Mesothelial cell of epicardium (in vitro differentiated cells): ENCODE data around the gene ZFP57. TPM values are rescaled to one million over a fixed set of nuclear protein-coding genes. Genes with fewer than 3 reads are reported as not detected.

Experiments used
- DNase-seq, 2 experiments: peaks; one replicate each; pipeline ENCODE4 v3.0.0; 2021; ENCODE audit warnings: low spot score in 2 of 2; ENCODE audit not compliant: unreplicated experiment in 2 of 2
- H3K27ac Mint-ChIP-seq: 2 replicates; pipeline ENCODE4 v1.8.0; 2021; ENCODE audit warnings: mixed read lengths
- H3K27me3 Mint-ChIP-seq: 2 replicates; pipeline ENCODE4 v1.8.0; 2021; ENCODE audit warnings: low read depth, mixed read lengths
- H3K36me3 Mint-ChIP-seq: 2 replicates; pipeline ENCODE4 v1.8.0; 2021; ENCODE audit warnings: mixed read lengths
- H3K4me1 Mint-ChIP-seq: 2 replicates; pipeline ENCODE4 v1.8.0; 2021; ENCODE audit warnings: mixed read lengths
- H3K4me3 Mint-ChIP-seq: 2 replicates; pipeline ENCODE4 v1.8.0; 2021; ENCODE audit warnings: mild to moderate bottlenecking, moderate library complexity, mixed read lengths
- H3K9me3 Mint-ChIP-seq: 2 replicates; pipeline ENCODE4 v1.8.0; 2021; ENCODE audit warnings: mixed read lengths
- CTCF ChIP-seq: fragments of 200-600 bp; sonication (generic); IDR thresholded peaks from one replicate; pipeline ENCODE4 v1.5.0; 2021; ENCODE audit warnings: antibody characterized with exemption; ENCODE audit not compliant: unreplicated experiment
- total RNA-seq: library from RNA; stranded (reverse); gene quantifications from 3 replicates; pipeline ENCODE4 v1.2.1, GENCODE V29; 2021

The ZFP57 gene
- total RNA-seq, 1 donor from 2014 or later, result 0.11 TPM

GRCh38 chr6:29632789-29633533 lies 48.0 kb downstream of the ZFP57 start, which contains the start of gene GABBR1:
Gene GABBR1 (minus strand): TSS chr6:29633183. CDS start chr6:29632385, 798 bp downstream.
- peaks cover 41% of the 10 kb centered on the region for H3K4me1 Mint-ChIP-seq
- H3K4me3 Mint-ChIP-seq, result peak within 1 kb of the TSS; percentile 91
- H3K36me3 Mint-ChIP-seq, result peaks cover 2% of the 10 kb centered on the region
- H3K27me3 Mint-ChIP-seq, result peaks cover 7% of the 10 kb centered on the region
- TF ChIP-seq CTCF, result no peak
- peak within 1 kb of the TSS; percentile 77 for H3K27ac Mint-ChIP-seq
- DNase-seq, result peak; percentile 86 to 87
- no peaks in the 10 kb centered on the region for H3K9me3 Mint-ChIP-seq

DNA sequence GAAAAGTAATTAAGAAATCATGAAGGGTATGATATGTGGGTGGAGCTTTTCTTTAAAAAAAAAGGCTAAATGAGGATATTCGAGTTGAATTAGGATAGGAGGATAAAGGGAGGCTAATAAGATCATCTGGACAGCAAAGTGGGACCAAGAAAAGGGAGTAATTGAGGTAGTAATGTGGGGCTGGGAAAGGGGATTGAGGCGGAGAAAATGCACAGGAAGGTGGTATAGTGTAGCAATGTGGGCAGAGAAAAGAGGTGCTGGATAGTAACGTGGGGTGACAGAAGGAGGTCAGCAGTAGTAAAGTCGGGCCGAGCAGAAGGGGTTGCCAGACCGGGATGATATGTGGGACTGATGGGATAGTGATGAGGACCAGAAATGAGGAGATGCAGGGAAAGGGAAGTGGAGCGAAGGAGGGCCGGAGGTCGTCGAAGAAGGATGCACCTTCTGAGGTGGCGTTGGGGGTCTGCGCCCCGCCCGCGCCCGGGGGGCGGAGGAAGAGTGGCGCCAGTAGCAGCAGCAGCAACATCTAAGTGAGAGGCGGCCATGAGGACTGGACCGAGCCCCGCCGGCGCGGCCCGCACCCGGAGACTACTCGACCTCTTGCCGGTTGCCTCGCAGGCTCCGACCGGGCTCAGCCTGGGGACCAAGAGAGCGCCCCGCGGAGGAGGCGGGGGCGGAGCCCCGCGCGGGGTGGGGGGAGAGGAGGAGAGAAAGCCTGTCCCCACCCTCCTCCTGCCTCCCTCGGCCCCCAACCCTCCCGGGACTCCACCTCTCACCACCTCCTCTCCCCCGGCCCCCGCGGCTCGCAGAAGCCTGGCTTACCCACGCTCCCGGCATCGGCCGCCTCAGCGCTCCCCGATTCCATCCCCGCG lies 48.9 kb downstream of the ZFP57 start:
- Mint-ChIP-seq H3K9me3 (no peaks in the 10 kb centered on the region), H3K36me3 (peaks cover 2% of the 10 kb centered on the region), H3K4me3 (peak overlapping the region; percentile 72), H3K27me3 (peaks cover 5% of the 10 kb centered on the region), H3K4me1 (peaks cover 42% of the 10 kb centered on the region), H3K27ac (peak overlapping the region; percentile 2)
- peak; percentile 53 to 71 for DNase-seq
- TF ChIP-seq CTCF, result no peak

DNA sequence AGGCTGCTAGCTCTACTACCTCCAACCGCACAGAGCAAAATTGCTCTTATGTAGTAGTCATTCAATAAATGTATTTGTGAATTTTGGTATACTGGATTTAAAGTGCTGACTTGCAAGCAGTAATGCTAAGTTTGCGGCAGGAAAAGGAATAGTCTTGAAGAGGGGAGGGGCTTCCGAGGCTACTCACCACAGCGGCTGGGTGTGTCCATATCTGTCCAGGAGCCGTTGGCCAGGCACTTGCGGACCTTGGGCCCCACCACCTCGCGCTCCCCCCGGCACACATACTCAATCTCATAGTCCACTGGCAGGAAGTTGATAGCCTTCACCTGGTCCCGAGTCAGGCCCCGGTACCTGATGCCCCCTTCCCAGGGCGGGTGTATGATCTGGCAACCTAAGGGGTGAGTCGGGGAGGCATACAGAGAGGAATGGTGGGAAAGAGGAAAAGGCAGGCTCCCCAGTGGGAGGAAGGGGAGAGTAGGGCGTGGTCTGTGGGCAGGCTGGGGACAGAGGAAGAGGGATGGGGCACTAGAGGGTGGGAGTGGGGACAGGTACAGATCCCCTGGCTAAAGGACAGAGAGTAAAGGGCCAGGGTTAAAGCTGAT lies 49.6 kb downstream of the ZFP57 start:
- Mint-ChIP-seq H3K9me3 (no peaks in the 10 kb centered on the region), H3K27me3 (peaks cover 5% of the 10 kb centered on the region), H3K4me1 (peaks cover 48% of the 10 kb centered on the region), H3K4me3 (peak overlapping the region; percentile 72), H3K36me3 (peaks cover 2% of the 10 kb centered on the region), H3K27ac (no peak overlapping the region)
- no peak for DNase-seq
- TF ChIP-seq CTCF, result no peak

DNA sequence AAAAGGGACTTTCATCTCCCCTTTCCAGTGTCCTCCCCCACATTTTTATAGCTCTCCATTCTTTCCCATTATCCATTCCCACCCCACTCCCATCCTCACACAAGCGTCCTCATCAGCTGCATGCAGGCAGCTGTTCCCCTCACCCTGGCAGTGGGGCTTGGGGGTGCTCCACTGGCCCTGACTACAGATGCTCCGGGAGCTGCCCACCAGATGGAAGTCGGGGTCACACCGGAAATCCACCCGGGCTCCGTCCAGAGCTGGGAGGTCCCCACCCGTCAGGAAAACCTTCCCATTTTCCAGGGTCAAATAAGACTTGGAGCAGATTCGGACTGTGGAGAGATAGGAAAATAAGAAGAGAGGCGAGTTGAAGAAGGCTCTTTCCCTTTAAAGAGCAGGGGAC lies 50.6 kb downstream of the ZFP57 start:
- no peak overlapping the region for H3K4me3 Mint-ChIP-seq
- H3K36me3 Mint-ChIP-seq, result peaks cover 2% of the 10 kb centered on the region
- TF ChIP-seq CTCF, result no peak
- peaks cover 5% of the 10 kb centered on the region for H3K27me3 Mint-ChIP-seq
- no peak overlapping the region for H3K27ac Mint-ChIP-seq
- DNase-seq, result no peak
- peaks cover 54% of the 10 kb centered on the region for H3K4me1 Mint-ChIP-seq
- no peaks in the 10 kb centered on the region for H3K9me3 Mint-ChIP-seq

DNA sequence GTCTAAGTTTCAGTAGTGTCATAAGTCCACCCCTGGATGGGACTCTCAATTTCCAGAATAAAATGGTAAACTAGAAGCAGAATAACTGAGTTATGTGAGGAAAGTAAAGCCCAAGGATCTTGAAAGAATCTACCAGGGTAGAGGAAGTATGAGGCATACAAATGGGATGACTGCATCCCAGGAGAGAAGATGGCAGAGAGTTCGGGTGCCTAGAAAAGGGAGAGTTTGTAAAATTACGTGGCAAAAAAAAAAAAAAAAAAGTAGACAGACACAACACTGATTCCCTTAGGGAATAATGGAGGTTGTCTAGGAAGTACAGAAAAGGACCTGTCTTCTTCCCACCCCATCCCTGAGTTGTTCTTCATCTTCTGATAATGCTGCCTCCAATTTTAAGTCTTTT lies 51.4 kb downstream of the ZFP57 start:
- no peak for TF ChIP-seq CTCF
- no peaks in the 10 kb centered on the region for H3K9me3 Mint-ChIP-seq
- H3K36me3 Mint-ChIP-seq, result peaks cover 2% of the 10 kb centered on the region
- H3K4me1 Mint-ChIP-seq, result peaks cover 56% of the 10 kb centered on the region
- DNase-seq, result no peak
- peaks cover 5% of the 10 kb centered on the region for H3K27me3 Mint-ChIP-seq
- peak overlapping the region; percentile 85 for H3K4me3 Mint-ChIP-seq
- no peak overlapping the region for H3K27ac Mint-ChIP-seq
